HFF-Myc (cell line): ENCODE measurements around the gene SLC25A28.

Experiments used
- DNase-seq: peaks from one replicate; pipeline ENCODE4 v3.0.0-alpha.2; 2011; ENCODE audit warnings: low read depth; ENCODE audit errors: extremely low read depth
- H3K4me3 ChIP-seq: replicated peaks from 2 replicates; pipeline ENCODE4 v1.5.1; 2011; ENCODE audit warnings: low read depth, mild to moderate bottlenecking, control low read depth, low read length
- CTCF ChIP-seq: IDR thresholded peaks from 2 replicates; pipeline ENCODE4 v1.5.1; 2012; ENCODE audit warnings: mild to moderate bottlenecking, low read depth, low read length, control low read depth; ENCODE audit errors: missing control alignments

SLC25A28 gene

GRCh38 chr10:99569253-99569939 lies 50.8 kb downstream of the SLC25A28 start:
- no peak overlapping the region for H3K4me3 ChIP-seq
- no peak for DNase-seq
- no peak for TF ChIP-seq CTCF

GRCh38 chr10:99565166-99565565 lies 55.1 kb downstream of the SLC25A28 start:
- TF ChIP-seq CTCF = no peak
- no peak for DNase-seq
- H3K4me3 ChIP-seq = no peak overlapping the region

- no peak for DNase-seq
- no peak overlapping the region for H3K4me3 ChIP-seq
- no peak for TF ChIP-seq CTCF
Measured at GRCh38 chr10:99564361-99564760, 55.9 kb downstream of the SLC25A28 start.

- DNase-seq = no peak
- no peak overlapping the region for H3K4me3 ChIP-seq
- no peak for TF ChIP-seq CTCF
Measured at GRCh38 chr10:99562631-99563030, 57.6 kb downstream of the SLC25A28 start.
